ENCODE results near the gene NOP9.
"Not testable (repeated sequence)": the region's sequence is repeated elsewhere in the genome, so short reads cannot be mapped to it uniquely, and the experiment has no call there.

The NOP9 gene

DNA sequence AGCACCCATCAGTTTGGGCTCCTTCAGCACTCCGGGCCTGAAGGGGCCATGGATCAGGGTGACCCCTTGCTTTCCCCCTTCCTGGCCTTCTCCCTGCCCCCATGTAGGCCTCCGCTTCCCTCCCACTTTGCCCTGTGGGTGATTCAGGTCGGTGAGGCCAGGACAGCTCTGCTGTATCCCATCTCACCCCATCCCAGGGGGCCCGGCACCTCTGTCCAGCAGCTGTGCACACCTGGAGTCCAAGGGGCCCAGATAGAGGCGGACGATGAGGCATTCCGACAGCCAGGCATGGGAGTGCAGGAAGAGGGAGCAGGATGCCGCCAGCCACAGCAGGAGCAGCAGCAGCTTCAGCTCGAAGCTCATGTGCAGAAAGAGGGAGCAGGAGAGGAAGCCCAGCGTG is 23.0 kb downstream of the NOP9 start:
- DNase-seq (ENCODE audit: low read depth) = no peak
- H3K4me3 ChIP-seq (ENCODE audit: low read depth, low read length) = no peak overlapping the region
- TF ChIP-seq, protein P1, sequence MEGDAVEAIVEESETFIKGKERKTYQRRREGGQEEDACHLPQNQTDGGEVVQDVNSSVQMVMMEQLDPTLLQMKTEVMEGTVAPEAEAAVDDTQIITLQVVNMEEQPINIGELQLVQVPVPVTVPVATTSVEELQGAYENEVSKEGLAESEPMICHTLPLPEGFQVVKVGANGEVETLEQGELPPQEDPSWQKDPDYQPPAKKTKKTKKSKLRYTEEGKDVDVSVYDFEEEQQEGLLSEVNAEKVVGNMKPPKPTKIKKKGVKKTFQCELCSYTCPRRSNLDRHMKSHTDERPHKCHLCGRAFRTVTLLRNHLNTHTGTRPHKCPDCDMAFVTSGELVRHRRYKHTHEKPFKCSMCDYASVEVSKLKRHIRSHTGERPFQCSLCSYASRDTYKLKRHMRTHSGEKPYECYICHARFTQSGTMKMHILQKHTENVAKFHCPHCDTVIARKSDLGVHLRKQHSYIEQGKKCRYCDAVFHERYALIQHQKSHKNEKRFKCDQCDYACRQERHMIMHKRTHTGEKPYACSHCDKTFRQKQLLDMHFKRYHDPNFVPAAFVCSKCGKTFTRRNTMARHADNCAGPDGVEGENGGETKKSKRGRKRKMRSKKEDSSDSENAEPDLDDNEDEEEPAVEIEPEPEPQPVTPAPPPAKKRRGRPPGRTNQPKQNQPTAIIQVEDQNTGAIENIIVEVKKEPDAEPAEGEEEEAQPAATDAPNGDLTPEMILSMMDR (IDR thresholded peaks at IDR 0.05; ENCODE audit: control insufficient read depth, extremely low read depth, insufficient read depth) = no peak

DNA sequence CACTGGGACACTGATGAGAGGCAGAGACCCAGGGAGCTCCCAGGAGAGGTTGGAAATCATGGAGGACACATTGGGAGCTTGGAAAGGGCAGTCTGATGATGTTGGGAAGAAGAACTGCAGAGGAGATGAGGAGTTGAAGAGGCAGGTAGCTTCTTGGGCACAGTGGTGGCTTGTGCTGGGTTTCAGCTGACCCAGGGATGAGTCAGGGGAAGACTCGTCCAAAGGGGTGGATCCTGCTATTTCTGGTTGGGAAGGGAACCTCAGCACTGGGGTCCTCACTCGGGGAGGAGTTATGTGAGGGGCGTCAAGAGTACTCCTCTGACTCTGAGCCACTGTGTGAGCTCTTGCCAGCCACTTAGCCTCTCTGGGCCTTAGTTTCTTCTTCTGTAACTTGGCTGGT is 23.7 kb downstream of the NOP9 start:
- no peak for DNase-seq (ENCODE audit: low read depth)
- H3K4me3 ChIP-seq (ENCODE audit: low read depth, low read length) = no peak overlapping the region
- TF ChIP-seq, protein P1 (IDR thresholded peaks at IDR 0.05; ENCODE audit: control insufficient read depth, extremely low read depth, insufficient read depth) = no peak

DNA sequence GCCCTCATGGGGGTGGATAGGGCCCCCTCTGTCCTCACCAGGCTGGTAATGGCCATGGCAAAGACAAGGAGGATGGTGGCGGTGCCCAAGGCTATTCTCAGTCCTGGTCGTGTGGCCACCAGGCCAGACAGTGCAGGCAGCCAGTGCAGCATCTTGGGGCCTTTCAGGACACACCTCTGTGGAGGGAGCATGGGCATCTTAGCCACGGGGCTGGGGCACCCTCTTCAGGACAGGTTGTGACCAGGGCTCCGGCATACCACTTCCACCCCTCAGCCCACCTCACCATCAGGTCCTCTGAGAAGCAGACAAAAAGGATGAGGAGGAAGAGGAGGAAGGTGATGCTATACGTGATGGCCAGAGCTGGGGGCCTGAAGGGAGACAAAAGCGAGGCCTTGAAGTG is 24.4 kb downstream of the NOP9 start:
- TF ChIP-seq, protein P1 (IDR thresholded peaks at IDR 0.05; ENCODE audit: control insufficient read depth, extremely low read depth, insufficient read depth) = no peak
- no peak overlapping the region for H3K4me3 ChIP-seq (ENCODE audit: low read depth, low read length)
- no peak for DNase-seq (ENCODE audit: low read depth)

DNA sequence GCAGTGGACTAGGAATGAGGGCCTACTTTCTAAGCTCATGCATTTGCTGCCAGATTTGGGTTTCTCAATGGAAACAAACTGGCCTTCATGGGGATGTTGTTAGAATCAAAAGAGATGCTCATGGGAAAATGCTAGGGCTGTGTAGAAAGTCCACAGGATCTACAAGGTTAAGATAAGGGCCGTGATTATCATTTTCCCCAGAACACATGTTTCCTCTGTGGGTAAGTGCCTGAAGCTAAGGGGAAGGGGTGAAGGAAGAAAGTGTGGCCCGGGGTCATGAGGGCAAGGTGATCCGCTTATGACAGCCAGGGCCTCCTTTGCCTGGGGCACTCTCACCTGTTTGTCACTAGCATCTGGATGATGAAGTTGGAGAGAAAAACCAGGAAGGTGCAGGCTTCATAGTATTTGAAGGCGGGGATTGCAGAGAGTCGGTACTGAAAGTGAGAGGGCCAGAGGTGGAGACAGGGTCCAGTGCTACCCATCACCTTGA is 25.4 kb downstream of the NOP9 start:
- DNase-seq (ENCODE audit: low read depth) = no peak
- TF ChIP-seq, protein P1 (IDR thresholded peaks at IDR 0.05; ENCODE audit: control insufficient read depth, extremely low read depth, insufficient read depth) = no peak
- H3K4me3 ChIP-seq (ENCODE audit: low read depth, low read length) = no peak overlapping the region

DNA sequence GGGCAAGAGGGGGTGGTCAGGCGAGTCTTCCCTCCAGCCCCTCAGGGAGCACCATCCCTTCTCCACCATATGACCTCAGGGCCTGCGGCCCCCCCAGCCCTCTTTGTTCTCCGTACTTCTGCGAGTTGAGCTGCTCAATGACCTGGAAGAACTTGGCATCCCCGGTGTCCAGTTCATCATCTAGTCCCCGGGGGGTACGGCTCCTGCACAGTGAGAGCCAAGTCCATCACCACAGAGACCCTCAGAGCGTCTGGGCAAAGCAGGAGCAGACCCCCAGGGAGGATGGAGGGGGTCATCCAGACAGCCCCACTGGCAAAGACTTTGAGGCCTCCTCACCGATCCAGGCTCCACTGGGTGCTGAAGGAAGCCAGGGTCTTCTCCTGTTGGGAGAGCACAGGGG is 26.3 kb downstream of the NOP9 start:
- no peak for DNase-seq (ENCODE audit: low read depth)
- TF ChIP-seq, protein P1 (IDR thresholded peaks at IDR 0.05; ENCODE audit: control insufficient read depth, extremely low read depth, insufficient read depth) = no peak

DNA sequence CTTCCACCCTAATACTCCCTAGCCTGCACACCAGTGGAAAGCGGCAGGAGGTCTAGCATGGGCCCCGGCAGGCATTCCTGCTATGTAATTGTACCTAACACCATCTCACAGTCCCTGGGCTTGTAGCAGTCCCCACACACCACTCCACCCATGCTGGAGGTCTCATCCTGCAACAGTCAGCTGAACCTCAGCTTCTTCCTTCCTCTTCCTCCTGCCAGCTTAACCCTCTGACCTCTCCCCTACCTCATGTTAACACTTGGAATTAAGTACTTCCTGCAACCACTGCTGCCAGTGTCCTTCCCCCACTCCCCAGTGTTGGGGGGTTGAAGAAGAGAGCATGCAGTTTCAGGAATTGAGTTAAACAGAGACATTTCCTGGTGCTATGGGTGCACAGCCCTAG is 27.7 kb downstream of the NOP9 start:
- H3K4me3 ChIP-seq (ENCODE audit: low read depth, low read length) = no peak overlapping the region
- DNase-seq (ENCODE audit: low read depth) = no peak
- TF ChIP-seq, protein P1 (IDR thresholded peaks at IDR 0.05; ENCODE audit: control insufficient read depth, extremely low read depth, insufficient read depth) = no peak

More for the DNA sequence above, 26.3 kb downstream of the NOP9 start:
- no peak overlapping the region for H3K4me3 ChIP-seq (ENCODE audit: low read depth, low read length)

DNA sequence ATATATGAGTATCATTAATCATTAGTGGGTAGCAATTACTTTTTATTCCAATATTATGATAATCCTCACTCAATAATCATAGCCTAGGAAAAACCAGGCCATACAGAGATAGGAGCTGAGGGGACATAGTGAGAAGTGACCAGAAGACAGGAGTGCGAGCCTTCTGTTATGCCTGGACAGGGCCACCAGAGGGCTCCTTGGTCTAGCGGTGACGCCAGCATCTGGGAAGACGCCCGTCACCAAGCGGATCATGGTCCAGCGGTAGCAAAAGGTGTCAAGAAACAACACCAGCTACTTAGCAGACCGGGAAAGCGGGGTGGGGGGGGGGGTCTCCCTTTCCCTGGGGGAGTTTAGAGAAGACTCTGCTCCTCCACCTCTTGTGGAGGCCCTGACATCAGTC is 28.3 kb downstream of the NOP9 start:
- not testable (repeated sequence) for H3K4me3 ChIP-seq (ENCODE audit: low read depth, low read length); DNase-seq (ENCODE audit: low read depth)
- TF ChIP-seq, protein P1 (IDR thresholded peaks at IDR 0.05; ENCODE audit: control insufficient read depth, extremely low read depth, insufficient read depth) = peak; percentile 53
